Activated B cell treated with CpG ODN at 0.5 μM for 24 hours (primary cell): ENCODE data around the gene EYS. TPM values are rescaled to one million over a fixed set of nuclear protein-coding genes. Genes with fewer than 3 reads are reported as not detected.

Experiments
- ATAC-seq: fragments of 200-7000 bp; cut with Tn5 transposase; one replicate; pipeline ENCODE4 v1.10.0; 2021; ENCODE audit warnings: low read depth, mild to moderate bottlenecking, moderate library complexity
- CTCF ChIA-PET: fragments of 350-600 bp; sonication (Branson Sonifier 250); formaldehyde crosslinking; loops from one replicate; lab custom pipeline; 2021; ENCODE audit warnings: antibody characterized with exemption; lab: Charles Lee
- POLR2A ChIA-PET: fragments of 350-600 bp; sonication (Branson Sonifier 250); formaldehyde crosslinking; loops from one replicate; lab custom pipeline; 2021; ENCODE audit warnings: antibody characterized with exemption; lab: Charles Lee
- DNase-seq: peaks from one replicate; pipeline ENCODE4 v3.0.0; 2022
- H3K27ac Mint-ChIP-seq: one replicate; pipeline ENCODE4 v1.8.0; 2020; ENCODE audit warnings: mixed read lengths
- H3K27me3 Mint-ChIP-seq: one replicate; pipeline ENCODE4 v1.8.0; 2021; ENCODE audit warnings: mixed read lengths
- H3K36me3 Mint-ChIP-seq: one replicate; pipeline ENCODE4 v1.8.0; 2021; ENCODE audit warnings: low read depth, mixed read lengths
- H3K4me1 Mint-ChIP-seq: one replicate; pipeline ENCODE4 v1.8.0; 2021; ENCODE audit warnings: mixed read lengths
- H3K4me3 Mint-ChIP-seq: one replicate; pipeline ENCODE4 v1.8.0; 2020; ENCODE audit warnings: mild to moderate bottlenecking, mixed read lengths
- H3K9me3 Mint-ChIP-seq: one replicate; pipeline ENCODE4 v1.8.0; 2020; ENCODE audit warnings: mixed read lengths
- CTCF ChIP-seq: fragments of 200-600 bp; IDR thresholded peaks from one replicate; pipeline ENCODE4 v1.8.0; 2022; ENCODE audit warnings: antibody characterized with exemption, mild to moderate bottlenecking
- intact Hi-C: fragments of 100-400 bp; cut with micrococcal nuclease; formaldehyde crosslinking; loops from one replicate; pipeline ENCODE4 v1.15.1; 2024
- total RNA-seq: library from RNA; stranded (reverse); gene quantifications from 2 replicates; pipeline ENCODE4 v1.2.3, GENCODE V29; 2022

Gene EYS
- total RNA-seq, 1 donor from 2014 or later = not detected

DNA sequence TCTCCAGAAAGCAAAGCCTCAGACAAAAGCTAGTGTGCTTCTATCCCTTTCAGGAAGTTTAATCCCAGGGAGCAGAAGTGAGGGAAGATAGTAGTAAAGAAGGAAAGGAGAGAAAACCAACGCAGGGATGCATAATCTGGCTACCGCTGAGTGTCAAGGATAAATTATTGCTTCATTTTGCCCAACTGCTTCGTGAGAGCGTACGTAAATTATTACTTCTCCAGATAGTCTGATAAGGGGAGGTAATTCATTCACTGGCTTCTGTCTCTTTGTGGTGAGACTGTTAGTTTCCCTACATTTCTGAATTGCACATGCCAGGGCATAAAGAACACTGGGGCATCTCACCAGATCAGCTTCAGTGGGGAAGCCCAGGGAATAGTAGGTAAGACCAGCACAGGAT is 1531.7 kb downstream of the EYS start:
- Mint-ChIP-seq H3K36me3 (no peaks in the 10 kb centered on the region), H3K9me3 (peaks cover 2% of the 10 kb centered on the region), H3K4me1 (no peaks in the 10 kb centered on the region), H3K4me3 (no peak overlapping the region), H3K27ac (no peak overlapping the region), H3K27me3 (no peaks in the 10 kb centered on the region)
- no peak for TF ChIP-seq CTCF
- intact Hi-C loops = no loop called here
- POLR2A ChIA-PET = no interaction called here
- no peak for ATAC-seq
- DNase-seq = no peak
- CTCF ChIA-PET = no interaction called here

- H3K27me3 Mint-ChIP-seq = no peaks in the 10 kb centered on the region
- ChIA-PET POLR2A (no interaction called here), CTCF (no interaction called here)
- intact Hi-C loops = no loop called here
- TF ChIP-seq CTCF = no peak
- H3K27ac Mint-ChIP-seq = no peak overlapping the region
- H3K4me1 Mint-ChIP-seq = no peaks in the 10 kb centered on the region
- H3K9me3 Mint-ChIP-seq = peaks cover 2% of the 10 kb centered on the region
- no peak overlapping the region for H3K4me3 Mint-ChIP-seq
- H3K36me3 Mint-ChIP-seq = no peaks in the 10 kb centered on the region
- no peak for DNase-seq
- no peak for ATAC-seq
These were observed 1536.7 kb downstream of the EYS start for GRCh38 chr6:64170316-64170715.

DNA sequence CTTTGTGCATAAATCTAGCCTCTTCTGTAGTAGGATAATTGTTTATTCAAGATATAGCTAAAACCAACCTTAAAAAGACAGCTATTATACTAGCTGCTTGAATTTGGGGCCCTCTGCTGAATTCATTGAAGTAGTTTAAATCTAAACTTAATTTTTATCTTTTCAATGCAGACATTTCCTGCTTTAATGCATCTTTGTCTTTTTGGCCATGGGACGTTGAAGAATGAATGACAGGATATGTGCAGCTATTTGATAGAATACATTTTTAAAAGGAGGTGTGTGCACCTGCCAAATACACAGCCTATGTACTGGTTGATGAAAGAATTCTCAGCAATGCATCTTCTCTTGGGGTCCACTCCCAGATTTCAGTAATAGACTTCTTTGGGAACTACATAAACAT is 1546.5 kb downstream of the EYS start:
- H3K27me3 Mint-ChIP-seq = no peaks in the 10 kb centered on the region
- CTCF ChIA-PET = no interaction called here
- TF ChIP-seq CTCF = no peak

GRCh38 chr6:64155063-64155462 is 1552.0 kb downstream of the EYS start:
- no peak for ATAC-seq
- peaks cover 4% of the 10 kb centered on the region for H3K9me3 Mint-ChIP-seq
- no peak for DNase-seq
- no peak overlapping the region for H3K27ac Mint-ChIP-seq
- no peaks in the 10 kb centered on the region for H3K36me3 Mint-ChIP-seq
- no peaks in the 10 kb centered on the region for H3K27me3 Mint-ChIP-seq
- H3K4me3 Mint-ChIP-seq = no peak overlapping the region
- intact Hi-C loops = no loop called here
- no peaks in the 10 kb centered on the region for H3K4me1 Mint-ChIP-seq
- ChIA-PET CTCF (no interaction called here), POLR2A (no interaction called here)
- TF ChIP-seq CTCF = no peak

More for the DNA sequence above, 1546.5 kb downstream of the EYS start:
- ATAC-seq (no peak), DNase-seq (no peak)
- Mint-ChIP-seq H3K36me3 (no peaks in the 10 kb centered on the region), H3K27ac (no peak overlapping the region), H3K4me3 (no peak overlapping the region), H3K4me1 (no peaks in the 10 kb centered on the region), H3K9me3 (peaks cover 4% of the 10 kb centered on the region)
- intact Hi-C loops = no loop called here
- POLR2A ChIA-PET = no interaction called here

DNA sequence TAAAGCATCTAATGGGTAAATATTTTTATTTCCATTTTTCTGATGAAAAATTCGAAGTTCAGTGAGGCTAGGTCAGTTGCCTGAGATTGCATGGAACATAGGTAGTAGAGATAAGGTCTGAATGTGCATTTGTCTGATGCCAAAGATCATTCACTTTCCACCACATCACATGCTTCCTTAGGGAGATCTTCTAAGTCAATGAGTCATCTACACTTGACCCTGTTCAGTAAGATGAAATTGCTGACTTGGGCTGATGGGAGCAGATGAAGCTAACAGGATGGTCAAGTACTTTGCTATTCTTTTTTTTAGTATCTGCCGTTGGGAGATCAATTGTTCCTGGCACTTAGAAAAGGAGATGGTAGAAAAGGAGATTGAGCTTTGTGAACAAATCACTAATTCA is 1560.2 kb downstream of the EYS start:
- Mint-ChIP-seq H3K4me1 (no peaks in the 10 kb centered on the region), H3K36me3 (no peaks in the 10 kb centered on the region), H3K27me3 (no peaks in the 10 kb centered on the region), H3K4me3 (no peak overlapping the region), H3K27ac (no peak overlapping the region), H3K9me3 (no peaks in the 10 kb centered on the region)
- ChIA-PET CTCF (no interaction called here), POLR2A (no interaction called here)
- TF ChIP-seq CTCF = no peak
- intact Hi-C loops = no loop called here
- DNase-seq (no peak), ATAC-seq (no peak)
